AG04450 (cell line): ENCODE results near the gene ING5. TPM values are rescaled to one million over a fixed set of nuclear protein-coding genes. Genes with fewer than 3 reads are reported as not detected.

Experiments
- CTCF ChIA-PET: fragments of 300-600, 350-600 bp; formaldehyde crosslinking; extraction: SDS; loops from one replicate; lab custom pipeline; 2022; ENCODE audit warnings: antibody characterized with exemption, inconsistent platforms; lab: Charles Lee
- POLR2A ChIA-PET: fragments of 350-600 bp; formaldehyde crosslinking; extraction: SDS; loops from one replicate; lab custom pipeline; 2021; ENCODE audit warnings: antibody characterized with exemption, inconsistent platforms; lab: Yijun Ruan, JAX
- DNase-seq: peaks from one replicate; pipeline ENCODE4 v3.0.0-alpha.2; 2011; ENCODE audit warnings: low read depth, low spot score
- H3K27ac ChIP-seq: one replicate; pipeline ENCODE4 v1.5.1; 2012; ENCODE audit warnings: low read depth, low read length, control low read depth
- H3K27me3 ChIP-seq: one replicate; pipeline ENCODE4 v1.6.0; 2012; ENCODE audit warnings: low read length; ENCODE audit not compliant: control insufficient read depth, insufficient read depth
- H3K4me3 ChIP-seq: 2 replicates; pipeline ENCODE4 v1.5.1; 2011; ENCODE audit warnings: mild to moderate bottlenecking, low read depth, low read length, control low read depth
- H3K9me3 ChIP-seq: 2 replicates; pipeline ENCODE4 v1.5.1; 2012; ENCODE audit warnings: low read length; ENCODE audit not compliant: control insufficient read depth, insufficient read depth
- polyA plus RNA-seq: library from polyadenylated mRNA; depleted of rRNA; stranded (reverse); fragments of >200 nt; gene quantifications from 2 replicates; pipeline ENCODE4 v1.2.3, GENCODE V29; 2011
- TF ChIP-seq, protein P1 (sequence below): IDR thresholded peaks from 2 replicates; pipeline ENCODE4 v1.5.1; 2011; ENCODE audit warnings: low read depth, low read length, control low read depth, inconsistent platforms

Gene ING5
- polyA plus RNA-seq, 1 experiment, result 23.9 TPM

DNA sequence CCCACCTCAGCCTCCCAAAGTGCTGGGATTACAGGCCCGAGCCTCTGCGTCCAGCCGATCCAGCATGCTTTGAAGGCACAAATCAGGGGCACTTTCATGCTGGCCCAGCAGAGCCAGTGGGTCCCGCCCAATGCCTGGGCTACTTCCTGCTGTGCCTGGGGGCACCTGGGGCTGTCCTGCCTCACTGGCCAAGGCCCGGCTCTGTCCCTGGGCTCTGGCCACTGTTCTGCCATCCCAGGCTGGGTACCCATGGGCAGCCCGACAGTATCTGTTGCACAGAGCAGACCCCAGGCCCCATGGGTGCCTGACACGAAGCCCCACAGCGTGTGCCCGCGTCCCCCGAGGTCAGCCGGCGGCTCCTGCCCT, 68.0 kb downstream of the ING5 start:
- H3K9me3 ChIP-seq, result peaks cover 3% of the 10 kb centered on the region; the same call in 1 of the 2 replicates
- no peak overlapping the region for H3K27ac ChIP-seq
- TF ChIP-seq, protein P1, sequence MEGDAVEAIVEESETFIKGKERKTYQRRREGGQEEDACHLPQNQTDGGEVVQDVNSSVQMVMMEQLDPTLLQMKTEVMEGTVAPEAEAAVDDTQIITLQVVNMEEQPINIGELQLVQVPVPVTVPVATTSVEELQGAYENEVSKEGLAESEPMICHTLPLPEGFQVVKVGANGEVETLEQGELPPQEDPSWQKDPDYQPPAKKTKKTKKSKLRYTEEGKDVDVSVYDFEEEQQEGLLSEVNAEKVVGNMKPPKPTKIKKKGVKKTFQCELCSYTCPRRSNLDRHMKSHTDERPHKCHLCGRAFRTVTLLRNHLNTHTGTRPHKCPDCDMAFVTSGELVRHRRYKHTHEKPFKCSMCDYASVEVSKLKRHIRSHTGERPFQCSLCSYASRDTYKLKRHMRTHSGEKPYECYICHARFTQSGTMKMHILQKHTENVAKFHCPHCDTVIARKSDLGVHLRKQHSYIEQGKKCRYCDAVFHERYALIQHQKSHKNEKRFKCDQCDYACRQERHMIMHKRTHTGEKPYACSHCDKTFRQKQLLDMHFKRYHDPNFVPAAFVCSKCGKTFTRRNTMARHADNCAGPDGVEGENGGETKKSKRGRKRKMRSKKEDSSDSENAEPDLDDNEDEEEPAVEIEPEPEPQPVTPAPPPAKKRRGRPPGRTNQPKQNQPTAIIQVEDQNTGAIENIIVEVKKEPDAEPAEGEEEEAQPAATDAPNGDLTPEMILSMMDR, result no peak
- no peak for DNase-seq
- ChIA-PET POLR2A (no interaction called here), CTCF (no interaction called here)
- H3K27me3 ChIP-seq, result no peaks in the 10 kb centered on the region
- no peak overlapping the region for H3K4me3 ChIP-seq

DNA sequence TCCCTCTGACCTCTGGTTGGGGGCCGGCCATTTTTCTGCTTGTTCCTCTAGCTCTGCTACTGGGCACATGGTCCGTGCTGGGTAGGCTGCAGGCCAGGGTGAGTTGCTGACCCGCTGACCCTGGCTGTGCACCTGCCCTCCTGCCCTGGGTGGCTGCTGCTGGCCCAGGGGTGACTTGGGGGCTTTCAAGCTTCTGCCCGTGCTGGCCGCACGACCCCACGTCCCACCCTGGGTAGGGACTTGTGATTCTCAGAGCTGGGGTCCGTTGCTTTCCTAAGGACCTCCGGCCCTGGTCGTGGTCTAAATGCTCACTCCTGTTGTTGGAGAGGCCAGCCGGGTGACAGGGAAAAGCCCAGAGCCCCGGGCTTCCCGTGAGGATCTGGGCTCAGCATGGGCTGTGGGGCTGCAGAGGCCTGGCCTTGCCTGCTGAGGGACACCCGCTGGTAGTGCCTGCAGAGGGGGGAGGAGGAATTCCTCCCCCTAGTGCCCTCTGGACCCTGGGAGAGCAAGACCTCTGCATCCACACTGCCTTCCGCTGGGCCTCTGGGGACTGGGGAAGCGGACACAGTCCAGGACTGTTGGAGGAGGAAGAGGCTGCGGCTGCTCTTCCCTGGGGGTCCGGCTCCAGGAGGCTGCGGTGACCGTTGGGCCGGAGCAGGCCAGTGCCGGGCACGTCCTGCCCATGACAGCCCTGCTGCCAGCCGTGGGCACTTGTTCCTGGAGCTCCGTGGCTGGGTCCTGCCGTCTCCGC, 68.5 kb downstream of the ING5 start:
- TF ChIP-seq, protein P1, result no peak
- ChIA-PET POLR2A (no interaction called here), CTCF (interaction anchor here (0.6 to 1.0 kb wide), 2 partner anchors 38 to 108 kb away, joined by 3 read pairs; no protein-coding TSS in a partner anchor)
- H3K27ac ChIP-seq, result no peak overlapping the region
- no peak for DNase-seq
- no peaks in the 10 kb centered on the region for H3K27me3 ChIP-seq
- H3K4me3 ChIP-seq, result no peak overlapping the region
- H3K9me3 ChIP-seq, result peaks cover 3% of the 10 kb centered on the region; the same call in 1 of the 2 replicates

DNA sequence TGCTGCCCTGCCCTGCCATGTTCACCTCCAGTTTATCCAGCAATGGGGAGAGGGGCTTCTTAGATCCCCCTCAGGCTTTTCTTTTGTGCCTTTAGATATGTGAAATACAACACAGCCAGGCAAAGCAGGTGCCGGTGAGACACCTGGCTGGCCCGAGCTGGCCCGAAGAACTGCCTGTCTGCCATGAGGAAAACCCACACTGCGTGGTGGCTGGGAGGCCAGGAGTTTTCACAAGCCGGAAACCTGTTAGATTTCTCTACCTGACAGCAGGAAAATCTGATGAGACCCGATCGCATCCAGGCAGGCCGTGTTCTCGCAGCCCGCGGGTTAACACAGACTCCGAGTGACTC, 69.1 kb downstream of the ING5 start:
- no peaks in the 10 kb centered on the region for H3K27me3 ChIP-seq
- DNase-seq, result no peak
- peaks cover 3% of the 10 kb centered on the region; the same call in 1 of the 2 replicates for H3K9me3 ChIP-seq
- no peak overlapping the region for H3K27ac ChIP-seq
- CTCF ChIA-PET, result interaction anchor here (0.6 to 1.0 kb wide), 3 partner anchors 39 to 108 kb away, joined by 3 to 5 read pairs (median 3); no protein-coding TSS in a partner anchor
- POLR2A ChIA-PET, result no interaction called here
- TF ChIP-seq, protein P1, result no peak
- H3K4me3 ChIP-seq, result no peak overlapping the region

DNA sequence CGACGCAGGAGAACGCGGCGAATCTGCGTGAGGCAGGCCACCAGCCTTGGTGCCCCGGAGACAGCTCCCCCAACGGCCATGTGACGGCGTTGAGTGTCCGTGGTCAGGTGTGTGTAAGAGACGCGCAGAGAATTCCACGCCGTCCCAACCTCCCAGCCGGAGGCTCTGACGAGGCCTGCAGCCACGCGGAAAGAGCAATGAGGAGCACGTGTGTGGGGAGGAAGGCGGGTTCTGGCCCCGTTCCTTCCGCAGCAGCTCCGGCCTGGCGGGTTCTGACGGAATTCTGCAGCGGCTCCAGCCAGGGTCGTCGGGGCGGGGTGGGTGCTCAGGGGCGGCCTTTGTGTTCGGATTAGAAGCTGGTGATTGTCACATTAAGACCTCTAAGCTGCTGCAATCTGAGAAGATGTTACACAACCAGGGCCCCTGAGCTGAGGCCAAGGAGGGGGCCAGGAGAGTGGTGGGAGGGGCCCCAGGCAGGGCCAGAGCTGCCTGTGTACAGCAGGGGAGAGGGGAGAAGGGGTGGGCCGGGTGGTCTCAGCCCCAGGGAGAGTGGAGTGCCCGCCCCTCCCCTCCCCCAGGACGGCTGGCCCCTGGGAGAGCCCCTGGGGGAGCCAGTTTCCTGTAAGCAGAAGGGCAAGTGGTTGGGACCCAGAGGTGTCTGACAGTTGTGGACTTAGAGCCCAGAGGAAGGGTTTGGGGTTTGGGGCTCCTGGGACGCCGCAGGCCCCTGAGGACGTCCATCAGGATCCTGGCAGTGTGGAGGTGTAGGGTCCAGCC, 69.6 kb downstream of the ING5 start:
- no peak overlapping the region for H3K4me3 ChIP-seq
- ChIA-PET CTCF (interaction anchor here (0.8 to 1.0 kb wide), 2 partner anchors 97 to 107 kb away, joined by 3 to 5 read pairs; no protein-coding TSS in a partner anchor), POLR2A (no interaction called here)
- peaks cover 3% of the 10 kb centered on the region; the same call in 1 of the 2 replicates for H3K9me3 ChIP-seq
- TF ChIP-seq, protein P1, result no peak
- no peak for DNase-seq
- no peak overlapping the region for H3K27ac ChIP-seq
- no peaks in the 10 kb centered on the region for H3K27me3 ChIP-seq

DNA sequence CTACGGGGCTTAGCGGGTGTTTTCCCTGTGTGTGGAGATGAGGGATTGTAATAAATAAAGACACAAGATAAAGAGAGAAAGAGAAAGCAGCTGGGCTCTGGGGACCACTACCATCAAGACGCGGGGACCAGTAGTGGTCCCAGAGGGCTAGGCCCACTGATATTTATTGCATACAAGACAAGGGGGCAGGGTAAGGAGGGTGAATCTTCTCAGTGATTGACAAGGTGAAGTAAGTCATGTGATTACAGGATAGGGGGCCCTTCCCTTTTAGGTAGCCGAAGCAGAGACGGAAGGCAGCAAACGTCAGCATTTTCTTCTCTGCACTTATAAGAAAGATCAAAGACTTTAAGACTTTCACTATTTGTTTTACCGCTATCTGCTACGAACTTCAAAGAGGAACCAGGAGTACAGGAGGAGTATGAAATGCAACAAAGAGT, 70.2 kb downstream of the ING5 start:
- ChIA-PET POLR2A (no interaction called here), CTCF (no interaction called here)
- no peak overlapping the region for H3K27ac ChIP-seq

More for the DNA sequence above, 70.2 kb downstream of the ING5 start:
- Histone ChIP-seq H3K27me3 (no peaks in the 10 kb centered on the region), H3K4me3 (no peak overlapping the region), H3K9me3 (peaks cover 3% of the 10 kb centered on the region; the same call in 1 of the 2 replicates)
- no peak for DNase-seq
- TF ChIP-seq, protein P1, result no peak
